Esophagus muscularis mucosa (tissue), 4 donors: ENCODE results near the gene TRIM62. TPM values are rescaled to one million over a fixed set of nuclear protein-coding genes. Genes with fewer than 3 reads are reported as not detected.

Experiments used
- DNase-seq: peaks from one replicate; pipeline ENCODE4 v3.0.0-alpha.2; 2017; ENCODE audit errors: extremely low spot score
- H3K27ac ChIP-seq, 4 donors: fragments of 200-600 bp; sonication (generic); replicated peaks in 1 of 4; 1 replicate in 3 of 4; 2 replicates in 1 of 4; pipeline ENCODE4 v1.5.1; 2016 to 2019; ENCODE audit warnings: mild to moderate bottlenecking in 1 of 4
- H3K27me3 ChIP-seq, 4 donors: fragments of 200-600 bp; sonication (generic); one replicate each; pipeline versions ENCODE4 v1.5.1 to v1.6.0; 2016 to 2019
- H3K36me3 ChIP-seq, 4 donors: fragments of 200-600 bp; sonication (generic); one replicate each; pipeline ENCODE4 v1.5.1; 2016 to 2019
- H3K4me1 ChIP-seq, 4 donors: fragments of 200-600 bp; sonication (generic); one replicate each; pipeline ENCODE4 v1.5.1; 2016 to 2019
- H3K4me3 ChIP-seq, 4 donors: fragments of 200-600 bp; sonication (generic); 1 replicate in 2 of 4; 2 replicates in 2 of 4; pipeline ENCODE4 v1.5.1; 2016 to 2019; ENCODE audit warnings: mild to moderate bottlenecking in 4 of 4, moderate library complexity in 1 of 4
- H3K9me3 ChIP-seq, 4 donors: fragments of 200-600 bp; sonication (generic); 1 replicate in 3 of 4; 2 replicates in 1 of 4; pipeline ENCODE4 v1.5.1; 2016 to 2019
- CTCF ChIP-seq, 3 experiments: fragments of 200-600 bp in 2 of 3; fragments of 450-650 bp in 1 of 3; sonication (generic) in 2 of 3; IDR thresholded peaks; one replicate each; pipeline ENCODE4 v1.5.1; 2017 to 2019; ENCODE audit warnings: antibody characterized with exemption in 3 of 3, mild to moderate bottlenecking in 2 of 3, moderate library complexity in 1 of 3
- EP300 ChIP-seq: sonication (generic); formaldehyde crosslinking; IDR thresholded peaks from one replicate; pipeline ENCODE4 v1.6.1; 2017; ENCODE audit warnings: antibody characterized with exemption
- POLR2A ChIP-seq: fragments of 450-650 bp; IDR thresholded peaks from one replicate; pipeline ENCODE4 v1.6.1; 2017; ENCODE audit warnings: antibody characterized with exemption, moderate library complexity, mild to moderate bottlenecking, low read depth
- POLR2AphosphoS5 ChIP-seq, 2 donors: sonication (generic); formaldehyde crosslinking; IDR thresholded peaks; one replicate each; pipeline ENCODE4 v1.6.1; 2017; ENCODE audit warnings: antibody characterized with exemption in 2 of 2
- whole genome bisulfite sequencing: methylation state at CpG from one replicate; pipeline ENCODE4 v1.1.5; 2018; 5-methylcytosine and 5-hydroxymethylcytosine counted together
- intact Hi-C: fragments of 100-400 bp; cut with DNase I; formaldehyde crosslinking; loops from one replicate; pipeline ENCODE4 v1.15.1; 2023
- total RNA-seq, 4 donors: library from RNA; depleted of rRNA; stranded (reverse); fragments of >200 nt; gene quantifications; one replicate each; pipeline versions ENCODE4 v1.1.0 to v1.2.1, GENCODE V29; 2016

The TRIM62 gene
- total RNA-seq, 4 donors from 2014 or later = 5.0 to 9.3 (median 7.8) TPM

DNA sequence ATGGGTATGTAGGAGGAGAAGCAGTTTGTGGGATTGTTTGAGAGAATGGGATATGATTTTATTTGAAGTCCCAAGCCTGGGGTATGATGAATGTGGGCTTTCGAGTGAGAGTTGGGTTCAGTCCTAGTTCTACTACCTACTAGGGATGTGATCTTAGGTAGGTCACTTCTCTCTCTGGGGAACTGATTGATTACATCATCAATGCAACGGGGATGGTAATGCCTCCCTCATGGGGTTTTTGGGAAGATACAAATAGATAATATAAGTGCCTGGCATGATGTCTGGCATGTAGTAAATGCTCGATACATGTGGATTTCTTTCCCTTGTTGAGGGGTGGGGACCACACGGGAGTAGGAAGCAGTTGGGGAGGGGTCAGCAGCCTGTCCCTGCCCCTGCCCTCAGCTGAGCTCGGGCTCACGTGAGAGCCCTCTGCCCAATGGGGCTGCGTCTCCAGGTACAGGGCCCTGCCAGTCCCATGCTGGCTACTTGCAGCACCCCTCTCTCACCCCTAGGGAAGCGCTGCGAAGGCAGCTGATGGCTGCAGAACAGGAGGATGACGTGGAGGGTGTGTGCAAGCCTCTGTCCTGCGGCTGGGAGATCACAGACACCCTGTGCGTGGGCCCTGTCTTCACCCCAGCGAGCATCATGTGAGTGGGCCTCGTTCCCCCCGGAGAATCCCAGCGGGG lies 62.2 kb downstream of the TRIM62 start:
- Histone ChIP-seq H3K27me3 (peaks cover 0 to 3% (median 0%) of the 10 kb centered on the region in 4 donors), H3K4me1 (no peaks in the 10 kb centered on the region), H3K36me3 (no peaks in the 10 kb centered on the region), H3K27ac (no peak overlapping the region), H3K4me3 (no peak overlapping the region), H3K9me3 (no peaks in the 10 kb centered on the region)
- intact Hi-C loops = loop anchor here (10.0 kb wide), 1 partner anchor 355 kb away; the partner anchor contains the start of gene ZSCAN20
- TF ChIP-seq POLR2A (no peak), CTCF (IDR thresholded peaks at IDR 0.05) (no peak), POLR2AphosphoS5 (IDR thresholded peaks at IDR 0.05) (no peak)
- no peak for DNase-seq
- 69% methylated on average over 4 of the region's 16 CpGs for WGBS

DNA sequence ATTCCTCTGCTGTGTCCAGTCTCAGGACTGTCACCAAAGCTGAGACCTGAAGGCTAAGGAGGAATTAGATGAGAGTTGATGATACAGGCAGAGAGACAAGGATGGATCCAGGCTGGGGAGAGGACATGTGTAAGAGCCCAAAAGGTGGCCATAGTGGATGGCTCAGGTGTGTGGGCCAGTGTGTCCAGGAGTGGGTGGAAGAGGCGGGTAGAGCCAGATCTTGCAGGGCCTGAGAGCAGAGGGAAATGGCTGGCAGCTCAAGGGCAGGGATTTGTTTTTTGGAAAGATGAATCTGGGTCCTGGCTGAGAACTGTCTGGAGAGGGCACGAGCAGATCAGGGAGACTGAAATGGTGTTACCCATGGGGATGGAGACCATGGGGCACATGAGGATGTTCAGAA lies 62.8 kb downstream of the TRIM62 start:
- intact Hi-C loops = no loop called here
- DNase-seq = no peak
- H3K36me3 ChIP-seq = no peaks in the 10 kb centered on the region
- H3K4me3 ChIP-seq = no peak overlapping the region
- TF ChIP-seq POLR2AphosphoS5 (IDR thresholded peaks at IDR 0.05) (no peak), POLR2A (no peak), CTCF (IDR thresholded peaks at IDR 0.05) (no peak), EP300 (no peak)
- 82% methylated on average over 2 of the region's 2 CpGs for WGBS
- H3K9me3 ChIP-seq = no peaks in the 10 kb centered on the region
- no peak overlapping the region for H3K27ac ChIP-seq
- no peaks in the 10 kb centered on the region for H3K4me1 ChIP-seq
- peaks cover 0 to 3% (median 0%) of the 10 kb centered on the region in 4 donors for H3K27me3 ChIP-seq

GRCh38 chr1:33118274-33118673 lies 63.6 kb downstream of the TRIM62 start:
- H3K36me3 ChIP-seq = no peaks in the 10 kb centered on the region
- no peak overlapping the region for H3K4me3 ChIP-seq
- peaks cover 0 to 3% (median 0%) of the 10 kb centered on the region in 4 donors for H3K27me3 ChIP-seq
- no peaks in the 10 kb centered on the region for H3K4me1 ChIP-seq
- TF ChIP-seq POLR2A = no peak
- TF ChIP-seq EP300 = no peak
- TF ChIP-seq POLR2AphosphoS5 (IDR thresholded peaks at IDR 0.05) = no peak
- no peak for TF ChIP-seq CTCF (IDR thresholded peaks at IDR 0.05)
- no peak for DNase-seq
- no peak overlapping the region for H3K27ac ChIP-seq
- no peaks in the 10 kb centered on the region for H3K9me3 ChIP-seq
- intact Hi-C loops = no loop called here
- 81% methylated on average over 4 of the region's 4 CpGs for WGBS

- Histone ChIP-seq H3K4me3 (no peak overlapping the region), H3K36me3 (no peaks in the 10 kb centered on the region), H3K4me1 (no peaks in the 10 kb centered on the region), H3K27ac (no peak overlapping the region), H3K27me3 (peaks cover 0 to 3% (median 0%) of the 10 kb centered on the region in 4 donors), H3K9me3 (no peaks in the 10 kb centered on the region)
- WGBS = 91% methylated on average over 6 of the region's 13 CpGs
- intact Hi-C loops = no loop called here
- DNase-seq = no peak
- TF ChIP-seq EP300 (no peak), CTCF (IDR thresholded peaks at IDR 0.05) (no peak), POLR2A (no peak)
These were observed 64.3 kb downstream of the TRIM62 start for GRCh38 chr1:33117440-33118085.
